ENCODE results near the gene CFAP221. TPM values are rescaled to one million over a fixed set of nuclear protein-coding genes. Genes with fewer than 3 reads are reported as not detected.

The CFAP221 gene
- total RNA-seq, 1 donor: not detected

DNA sequence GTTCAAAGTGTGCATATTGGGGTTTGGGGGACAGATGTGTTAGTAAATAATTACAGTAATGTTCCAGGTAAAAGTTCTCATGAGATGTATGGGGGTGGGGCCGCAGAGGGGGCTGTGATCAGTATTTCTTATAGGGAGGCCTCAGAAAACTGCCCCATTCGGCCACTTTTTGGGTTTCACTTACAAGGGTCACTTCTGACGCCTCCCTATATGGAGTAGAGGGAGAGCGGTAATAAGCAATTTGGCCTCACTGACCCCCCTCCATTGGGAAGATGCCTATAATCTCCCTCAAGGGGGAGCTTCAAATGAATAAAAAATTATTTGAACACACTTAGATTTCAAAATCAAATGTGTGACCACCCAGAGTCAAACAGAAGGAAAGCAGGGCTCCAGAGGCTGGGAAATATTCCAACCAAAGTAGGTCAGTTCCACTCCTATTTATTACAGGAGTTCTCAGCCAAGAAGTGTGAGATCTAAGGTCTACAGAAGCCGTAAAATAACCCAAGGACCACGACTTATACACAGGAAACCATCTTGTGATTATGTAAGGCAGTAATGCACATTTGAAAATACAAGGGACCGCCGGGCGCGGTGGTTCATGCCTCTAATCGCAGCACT is 22.7 kb upstream of the CFAP221 start:
- no peak for DNase-seq (ENCODE audit: low read depth)
- no peak overlapping the region for H3K4me3 ChIP-seq (ENCODE audit: low read depth, low read length)
- TF ChIP-seq, protein P1, sequence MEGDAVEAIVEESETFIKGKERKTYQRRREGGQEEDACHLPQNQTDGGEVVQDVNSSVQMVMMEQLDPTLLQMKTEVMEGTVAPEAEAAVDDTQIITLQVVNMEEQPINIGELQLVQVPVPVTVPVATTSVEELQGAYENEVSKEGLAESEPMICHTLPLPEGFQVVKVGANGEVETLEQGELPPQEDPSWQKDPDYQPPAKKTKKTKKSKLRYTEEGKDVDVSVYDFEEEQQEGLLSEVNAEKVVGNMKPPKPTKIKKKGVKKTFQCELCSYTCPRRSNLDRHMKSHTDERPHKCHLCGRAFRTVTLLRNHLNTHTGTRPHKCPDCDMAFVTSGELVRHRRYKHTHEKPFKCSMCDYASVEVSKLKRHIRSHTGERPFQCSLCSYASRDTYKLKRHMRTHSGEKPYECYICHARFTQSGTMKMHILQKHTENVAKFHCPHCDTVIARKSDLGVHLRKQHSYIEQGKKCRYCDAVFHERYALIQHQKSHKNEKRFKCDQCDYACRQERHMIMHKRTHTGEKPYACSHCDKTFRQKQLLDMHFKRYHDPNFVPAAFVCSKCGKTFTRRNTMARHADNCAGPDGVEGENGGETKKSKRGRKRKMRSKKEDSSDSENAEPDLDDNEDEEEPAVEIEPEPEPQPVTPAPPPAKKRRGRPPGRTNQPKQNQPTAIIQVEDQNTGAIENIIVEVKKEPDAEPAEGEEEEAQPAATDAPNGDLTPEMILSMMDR (IDR thresholded peaks at IDR 0.05; ENCODE audit: insufficient read depth, low read length): no peak

GRCh38 chr2:119522671-119523070 is 21.6 kb upstream of the CFAP221 start:
- DNase-seq (ENCODE audit: low read depth): no peak
- no peak overlapping the region for H3K4me3 ChIP-seq (ENCODE audit: low read depth, low read length)
- TF ChIP-seq, protein P1 (IDR thresholded peaks at IDR 0.05; ENCODE audit: insufficient read depth, low read length): no peak

GRCh38 chr2:119523383-119523951 is 20.8 kb upstream of the CFAP221 start:
- DNase-seq (ENCODE audit: low read depth): no peak
- TF ChIP-seq, protein P1 (IDR thresholded peaks at IDR 0.05; ENCODE audit: insufficient read depth, low read length): no peak
- H3K4me3 ChIP-seq (ENCODE audit: low read depth, low read length): no peak overlapping the region

DNA sequence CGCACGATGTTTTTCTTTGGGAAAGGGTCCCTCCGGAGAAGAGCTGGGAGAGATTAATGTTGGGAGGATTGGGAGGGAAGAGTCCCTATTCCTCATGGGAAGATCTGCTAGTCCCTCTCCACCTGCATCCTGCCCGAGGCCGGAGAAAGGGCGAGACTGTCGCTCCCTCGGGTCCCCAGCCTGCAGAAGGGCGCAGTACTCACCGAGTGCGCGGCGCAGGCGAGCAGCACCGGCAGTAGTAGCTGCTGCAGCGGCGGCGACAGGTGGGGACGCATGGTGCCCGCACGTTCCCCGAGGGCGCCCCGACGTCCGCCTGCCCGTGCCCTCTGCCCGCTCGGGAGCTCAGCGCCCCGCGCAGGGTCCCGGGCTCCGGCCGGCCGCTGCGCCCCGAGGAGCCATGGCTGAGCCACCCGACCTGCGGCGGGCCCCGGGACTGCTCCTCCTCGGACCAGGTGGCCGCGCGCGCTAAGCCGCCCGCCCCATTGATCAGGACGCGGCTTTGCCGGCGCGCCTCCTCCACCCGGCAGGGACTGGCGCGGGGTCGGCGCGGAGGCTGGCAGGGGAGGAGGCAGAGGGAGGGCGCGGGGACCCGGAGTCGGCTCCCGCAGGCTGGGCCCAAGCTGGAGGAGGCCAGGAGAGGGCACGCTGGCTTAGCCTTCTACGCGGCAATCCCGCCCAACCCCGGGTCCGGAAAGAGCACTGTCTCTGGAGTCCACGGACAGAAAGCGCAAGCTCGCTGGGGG is 20.1 kb upstream of the CFAP221 start, which contains the start of gene SCTR:
TSS of gene SCTR (minus strand) at position 532 of the 743 bp plus-strand sequence. CDS start at position 275, 257 bp downstream.
- TF ChIP-seq, protein P1 (IDR thresholded peaks at IDR 0.05; ENCODE audit: insufficient read depth, low read length): no peak
- no peak for DNase-seq (ENCODE audit: low read depth)
- H3K4me3 ChIP-seq (ENCODE audit: low read depth, low read length): no peak within 1 kb of the TSS

- no peak overlapping the region for H3K4me3 ChIP-seq (ENCODE audit: low read depth, low read length)
- TF ChIP-seq, protein P1 (IDR thresholded peaks at IDR 0.05; ENCODE audit: insufficient read depth, low read length): no peak
- DNase-seq (ENCODE audit: low read depth): no peak
Observed at GRCh38 chr2:119525614-119526013, 18.6 kb upstream of the CFAP221 start.

DNA sequence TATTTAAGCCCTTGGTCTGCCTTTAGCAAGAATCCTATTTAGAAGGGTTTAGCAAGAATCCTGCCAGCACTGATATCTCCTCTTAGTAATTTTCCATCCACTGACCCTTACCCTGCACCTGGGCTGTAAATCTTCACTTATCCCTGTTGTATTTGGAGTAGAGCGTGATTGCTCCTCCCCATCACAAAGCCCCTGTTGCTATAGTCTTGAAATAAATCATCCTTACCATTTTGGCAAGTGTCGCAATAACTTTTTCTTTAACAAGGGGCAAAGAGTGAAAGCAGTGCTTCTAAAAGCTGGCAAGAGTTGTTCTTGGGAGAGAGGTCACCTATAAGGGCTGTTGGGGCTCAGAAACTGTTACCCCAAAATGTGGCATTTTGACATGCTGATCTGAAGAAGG is 16.2 kb upstream of the CFAP221 start:
- H3K4me3 ChIP-seq (ENCODE audit: low read depth, low read length): no peak overlapping the region
- TF ChIP-seq, protein P1 (IDR thresholded peaks at IDR 0.05; ENCODE audit: insufficient read depth, low read length): no peak
- no peak for DNase-seq (ENCODE audit: low read depth)
